T-cell (primary cell): Measurements from ENCODE around the gene SPPL3. TPM values are rescaled to one million over a fixed set of nuclear protein-coding genes. Genes with fewer than 3 reads are reported as not detected.

ENCODE experiments used
- ATAC-seq, 4 experiments: fragments of 200-7000 bp in 3 of 4; fragments of 150-1000 bp in 1 of 4; cut with Tn5 transposase; replicated peaks in 1 of 4; 1 replicate in 3 of 4; 2 replicates in 1 of 4; pipeline ENCODE4 v1.10.0; 2021; ENCODE audit warnings: moderate library complexity in 3 of 4, mild to moderate bottlenecking in 2 of 4, moderate number of reproducible peaks in 1 of 4
- CTCF ChIA-PET, 2 donors: fragments of 300-600 bp; sonication (Branson Sonifier 250); formaldehyde crosslinking; loops; one replicate each; lab custom pipeline; 2022; ENCODE audit warnings: antibody characterized with exemption in 2 of 2; lab: Charles Lee
- POLR2A ChIA-PET, 2 donors: fragments of 300-600 bp; sonication (Branson Sonifier 250); formaldehyde crosslinking; loops; one replicate each; lab custom pipeline; 2022; ENCODE audit warnings: antibody characterized with exemption in 2 of 2; lab: Charles Lee
- DNase-seq, 35 experiments: peaks; one replicate each; pipeline versions ENCODE4 v3.0.0 to v3.0.0-alpha.2; 2013 to 2023
- H3K27ac ChIP-seq: one replicate; pipeline ENCODE4 v1.5.1; 2013; ENCODE audit warnings: low read length
- H3K27me3 ChIP-seq, 2 experiments: replicated peaks in 1 of 2; 1 replicate in 1 of 2; 2 replicates in 1 of 2; pipeline versions ENCODE4 v1.6.1 to v1.7.0; 2013; ENCODE audit warnings: low read length in 1 of 2, mixed read lengths in 1 of 2; ENCODE audit not compliant: control insufficient read depth in 2 of 2, insufficient read depth in 2 of 2; ENCODE audit errors: extremely low read depth in 1 of 2
- H3K36me3 ChIP-seq, 2 donors: 1 replicate in 1 of 2; 2 replicates in 1 of 2; pipeline versions ENCODE4 v1.6.1 to v1.7.0; 2013; ENCODE audit warnings: low read length in 1 of 2; ENCODE audit not compliant: control insufficient read depth in 2 of 2, insufficient read depth in 1 of 2; ENCODE audit errors: extremely low read depth in 1 of 2
- H3K4me1 ChIP-seq, 2 experiments: 1 replicate in 1 of 2; 2 replicates in 1 of 2; pipeline versions ENCODE4 v1.6.1 to v1.7.0; 2013; ENCODE audit warnings: low read length in 2 of 2, mixed read lengths in 1 of 2; ENCODE audit not compliant: insufficient read depth in 2 of 2, control insufficient read depth in 1 of 2; ENCODE audit errors: extremely low read depth in 1 of 2
- H3K4me3 ChIP-seq, 2 donors: 1 replicate in 1 of 2; 2 replicates in 1 of 2; pipeline versions ENCODE4 v1.5.1 to v1.7.0; 2013; ENCODE audit warnings: mild to moderate bottlenecking in 2 of 2, low read length in 1 of 2, moderate library complexity in 1 of 2; ENCODE audit not compliant: control insufficient read depth in 1 of 2; ENCODE audit errors: extremely low read depth in 1 of 2
- H3K9me3 ChIP-seq: 2 replicates; pipeline ENCODE4 v1.7.0; 2013
- H3K27ac Mint-ChIP-seq, 2 donors: one replicate each; pipeline ENCODE4 v1.8.0; 2020 to 2021; ENCODE audit warnings: mild to moderate bottlenecking in 2 of 2, mixed read lengths in 2 of 2
- H3K27me3 Mint-ChIP-seq, 2 donors: one replicate each; pipeline ENCODE4 v1.8.0; 2021 to 2022; ENCODE audit warnings: mixed read lengths in 2 of 2
- H3K36me3 Mint-ChIP-seq: one replicate; pipeline ENCODE4 v1.8.0; 2021; ENCODE audit warnings: mixed read lengths
- H3K4me1 Mint-ChIP-seq, 3 donors: one replicate each; pipeline ENCODE4 v1.8.0; 2020 to 2022; ENCODE audit warnings: mixed read lengths in 3 of 3, mild to moderate bottlenecking in 1 of 3
- H3K4me3 Mint-ChIP-seq, 3 donors: one replicate each; pipeline ENCODE4 v1.8.0; 2020 to 2022; ENCODE audit warnings: mild to moderate bottlenecking in 3 of 3, mixed read lengths in 3 of 3, moderate library complexity in 3 of 3
- H3K9me3 Mint-ChIP-seq, 3 donors: one replicate each; pipeline ENCODE4 v1.8.0; 2020 to 2022; ENCODE audit warnings: mixed read lengths in 3 of 3
- WGBS: methylation state at CpG from one replicate; pipeline ENCODE4 v1.1.5; 2013; ENCODE audit warnings: missing lambda C conversion rate; ENCODE audit not compliant: insufficient coverage; 5-methylcytosine and 5-hydroxymethylcytosine counted together
- total RNA-seq, 35 experiments: library from RNA in 6 of 35; stranded (reverse) in 6 of 35; fragments of 120-200 nt in 1 of 35; gene quantifications; one replicate each; pipeline versions ENCODE4 v1.2.1 to v1.2.4 and lab custom pipeline; 2013 to 2026

SPPL3 gene
- total RNA-seq, 5 donors from 2014 or later (not counting 1 experiment from before 2014, with no cell fraction given), result 36.5 to 46.6 (median 41.8) TPM

- ATAC-seq, result peak in 1 of 4 experiments; percentile 39
Measured at GRCh38 chr12:120835657-120836056, 68.5 kb downstream of the SPPL3 start.

GRCh38 chr12:120835304-120835612 lies 68.9 kb downstream of the SPPL3 start:
- no peak overlapping the region for H3K4me3 ChIP-seq

More at GRCh38 chr12:120835657-120836056, 68.5 kb downstream of the SPPL3 start:
- ChIA-PET CTCF (interaction anchor here in 1 of 2 donors (0.6 kb wide), 1 partner anchor 37 kb away, joined by 3 read pairs; no protein-coding TSS in a partner anchor), POLR2A (interaction anchor here in 1 of 2 donors (0.6 kb wide), 1 partner anchor 23 kb away, joined by 5 read pairs; no protein-coding TSS in a partner anchor)
- H3K4me1 Mint-ChIP-seq, result peaks cover 40 to 71% (median 70%) of the 10 kb centered on the region in 3 donors
- Histone ChIP-seq H3K36me3 (no peaks in the 10 kb centered on the region), H3K27ac (no peak overlapping the region), H3K4me1 (peaks cover 20 to 30% of the 10 kb centered on the region in 2 experiments), H3K9me3 (no peaks in the 10 kb centered on the region), H3K27me3 (no peaks in the 10 kb centered on the region), H3K4me3 (peak overlapping the region in 1 of 2 donors; percentile 6)
- WGBS, result no CpG with 5 or more reads among the region's 1 CpG
- no peak for DNase-seq
- peaks cover 5% of the 10 kb centered on the region for H3K36me3 Mint-ChIP-seq
- no peaks in the 10 kb centered on the region for H3K9me3 Mint-ChIP-seq
- H3K27me3 Mint-ChIP-seq, result no peaks in the 10 kb centered on the region
- peak overlapping the region; percentile 40 to 60 for H3K27ac Mint-ChIP-seq
- H3K4me3 Mint-ChIP-seq, result peak overlapping the region in 2 of 3 donors; percentile 4 to 39

GRCh38 chr12:120834489-120835303 lies 69.5 kb downstream of the SPPL3 start:
- peak overlapping the region in 1 of 3 donors; percentile 39 for H3K4me3 Mint-ChIP-seq
- 93% methylated on average over 2 of the region's 4 CpGs for WGBS

More at GRCh38 chr12:120835304-120835612, 68.9 kb downstream of the SPPL3 start:
- Histone ChIP-seq H3K4me1 (peaks cover 20 to 30% of the 10 kb centered on the region in 2 experiments), H3K36me3 (no peaks in the 10 kb centered on the region), H3K9me3 (no peaks in the 10 kb centered on the region), H3K27me3 (no peaks in the 10 kb centered on the region), H3K27ac (no peak overlapping the region)
- Mint-ChIP-seq H3K27me3 (no peaks in the 10 kb centered on the region), H3K9me3 (no peaks in the 10 kb centered on the region), H3K27ac (peak overlapping the region; percentile 40 to 60), H3K36me3 (peaks cover 2% of the 10 kb centered on the region), H3K4me3 (peak overlapping the region; percentile 4 to 39 (median 4)), H3K4me1 (peaks cover 38 to 69% (median 69%) of the 10 kb centered on the region in 3 donors)
- DNase-seq, result no peak
- WGBS, result no CpG with 5 or more reads among the region's 4 CpGs
- CTCF ChIA-PET, result interaction anchor here in 1 of 2 donors (0.6 kb wide), 1 partner anchor 37 kb away, joined by 3 read pairs; no protein-coding TSS in a partner anchor
- peak in 1 of 4 experiments; percentile 29 for ATAC-seq
- POLR2A ChIA-PET, result interaction anchor here (0.6 kb wide), 2 partner anchors 23 to 50 kb away, joined by 3 to 5 read pairs; no protein-coding TSS in a partner anchor

GRCh38 chr12:120833849-120834248 lies 70.3 kb downstream of the SPPL3 start:
- no peak overlapping the region for H3K4me3 Mint-ChIP-seq
- Histone ChIP-seq H3K27me3 (no peaks in the 10 kb centered on the region), H3K4me3 (no peak overlapping the region), H3K36me3 (no peaks in the 10 kb centered on the region), H3K27ac (no peak overlapping the region), H3K9me3 (no peaks in the 10 kb centered on the region), H3K4me1 (peaks cover 23 to 30% of the 10 kb centered on the region in 2 experiments)
- no peaks in the 10 kb centered on the region for H3K9me3 Mint-ChIP-seq
- peaks cover 37 to 80% (median 75%) of the 10 kb centered on the region in 3 donors for H3K4me1 Mint-ChIP-seq
- H3K27me3 Mint-ChIP-seq, result no peaks in the 10 kb centered on the region
- no peaks in the 10 kb centered on the region for H3K36me3 Mint-ChIP-seq
- no peak for ATAC-seq
- ChIA-PET POLR2A (interaction anchor here in 1 of 2 donors (0.6 kb wide), 1 partner anchor 46 kb away, joined by 3 read pairs; no protein-coding TSS in a partner anchor), CTCF (interaction anchor here in 1 of 2 donors (0.6 kb wide), 2 partner anchors 17 to 267 kb away, joined by 3 read pairs; no protein-coding TSS in a partner anchor)
- WGBS, result no CpG with 5 or more reads among the region's 4 CpGs
- no peak overlapping the region for H3K27ac Mint-ChIP-seq
- DNase-seq, result no peak

More at GRCh38 chr12:120834489-120835303, 69.5 kb downstream of the SPPL3 start:
- CTCF ChIA-PET, result interaction anchor here in 1 of 2 donors (0.6 kb wide), 1 partner anchor 38 kb away, joined by 3 read pairs; no protein-coding TSS in a partner anchor
- no peaks in the 10 kb centered on the region for H3K9me3 Mint-ChIP-seq
- ATAC-seq, result no peak
- DNase-seq, result no peak
- Histone ChIP-seq H3K27ac (no peak overlapping the region), H3K4me1 (peaks cover 21 to 30% of the 10 kb centered on the region in 2 experiments), H3K27me3 (no peaks in the 10 kb centered on the region), H3K4me3 (no peak overlapping the region), H3K36me3 (no peaks in the 10 kb centered on the region), H3K9me3 (no peaks in the 10 kb centered on the region)
- POLR2A ChIA-PET, result interaction anchor here (0.6 kb wide), 3 partner anchors 22 to 50 kb away, joined by 3 to 5 read pairs (median 3); no protein-coding TSS in a partner anchor
- H3K27me3 Mint-ChIP-seq, result no peaks in the 10 kb centered on the region
- peak overlapping the region in 1 of 2 donors; percentile 40 for H3K27ac Mint-ChIP-seq
- peaks cover 37 to 71% (median 71%) of the 10 kb centered on the region in 3 donors for H3K4me1 Mint-ChIP-seq
- no peaks in the 10 kb centered on the region for H3K36me3 Mint-ChIP-seq

GRCh38 chr12:120832737-120833136 lies 71.4 kb downstream of the SPPL3 start:
- no peak overlapping the region for H3K27ac Mint-ChIP-seq
- ATAC-seq, result no peak

GRCh38 chr12:120831648-120832267 lies 72.4 kb downstream of the SPPL3 start:
- no peak overlapping the region for H3K27ac Mint-ChIP-seq
- no peaks in the 10 kb centered on the region for H3K27me3 Mint-ChIP-seq
- no peaks in the 10 kb centered on the region for H3K9me3 Mint-ChIP-seq
- no peak overlapping the region for H3K4me3 Mint-ChIP-seq
- ATAC-seq (no peak), DNase-seq (no peak)
- H3K4me1 Mint-ChIP-seq, result peaks cover 37 to 79% (median 75%) of the 10 kb centered on the region in 3 donors
- no peaks in the 10 kb centered on the region for H3K27me3 ChIP-seq
- WGBS, result no CpG with 5 or more reads among the region's 2 CpGs
- no peak overlapping the region for H3K27ac ChIP-seq
- H3K36me3 ChIP-seq, result no peaks in the 10 kb centered on the region
- H3K9me3 ChIP-seq, result no peaks in the 10 kb centered on the region
- POLR2A ChIA-PET, result interaction anchor here in 1 of 2 donors (0.6 kb wide), 1 partner anchor 25 kb away, joined by 5 read pairs; no protein-coding TSS in a partner anchor
- CTCF ChIA-PET, result no interaction called here
- no peaks in the 10 kb centered on the region for H3K36me3 Mint-ChIP-seq
- H3K4me1 ChIP-seq, result peaks cover 24 to 28% of the 10 kb centered on the region in 2 experiments
- H3K4me3 ChIP-seq, result no peak overlapping the region

More at GRCh38 chr12:120832737-120833136, 71.4 kb downstream of the SPPL3 start:
- Mint-ChIP-seq H3K27me3 (no peaks in the 10 kb centered on the region), H3K4me3 (no peak overlapping the region), H3K4me1 (peaks cover 37 to 84% (median 78%) of the 10 kb centered on the region in 3 donors), H3K36me3 (no peaks in the 10 kb centered on the region), H3K9me3 (no peaks in the 10 kb centered on the region)
- no peak for DNase-seq
- 85% methylated on average over 2 of the region's 2 CpGs for WGBS
- no peaks in the 10 kb centered on the region for H3K27me3 ChIP-seq
- peaks cover 22 to 30% of the 10 kb centered on the region in 2 experiments for H3K4me1 ChIP-seq
- no peaks in the 10 kb centered on the region for H3K9me3 ChIP-seq
- no peak overlapping the region for H3K27ac ChIP-seq
- CTCF ChIA-PET, result no interaction called here
- no peak overlapping the region for H3K4me3 ChIP-seq
- no peaks in the 10 kb centered on the region for H3K36me3 ChIP-seq
- POLR2A ChIA-PET, result no interaction called here
